HG03196 (cell line): ENCODE results near the gene GRAMD4.

ENCODE experiments used
- ATAC-seq: cut with Tn5 transposase; IDR thresholded peaks from one replicate; pipeline ENCODE4 v1.9.1; 2021; ENCODE audit not compliant: unreplicated experiment

GRAMD4 gene

DNA sequence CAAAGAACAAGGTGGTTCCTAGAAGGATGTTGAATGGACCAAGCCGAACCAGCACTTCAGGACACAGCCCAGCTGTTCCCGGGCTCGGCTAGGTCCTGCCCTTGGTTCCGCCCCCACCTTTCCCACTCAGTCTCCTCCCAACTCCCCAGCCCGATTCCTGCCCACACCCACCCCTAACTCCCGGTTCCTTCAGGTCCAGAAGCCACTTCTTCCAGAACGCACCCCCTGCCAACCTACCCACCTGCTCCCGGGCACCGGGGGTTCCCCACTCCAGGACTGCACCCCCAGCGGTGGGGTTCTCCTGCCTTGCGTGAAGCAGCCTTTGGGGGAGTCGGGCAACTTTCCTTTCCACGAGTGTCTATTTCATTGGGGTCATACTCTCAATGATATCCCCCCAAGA is 87.1 kb downstream of the GRAMD4 start:
- no peak for ATAC-seq

DNA sequence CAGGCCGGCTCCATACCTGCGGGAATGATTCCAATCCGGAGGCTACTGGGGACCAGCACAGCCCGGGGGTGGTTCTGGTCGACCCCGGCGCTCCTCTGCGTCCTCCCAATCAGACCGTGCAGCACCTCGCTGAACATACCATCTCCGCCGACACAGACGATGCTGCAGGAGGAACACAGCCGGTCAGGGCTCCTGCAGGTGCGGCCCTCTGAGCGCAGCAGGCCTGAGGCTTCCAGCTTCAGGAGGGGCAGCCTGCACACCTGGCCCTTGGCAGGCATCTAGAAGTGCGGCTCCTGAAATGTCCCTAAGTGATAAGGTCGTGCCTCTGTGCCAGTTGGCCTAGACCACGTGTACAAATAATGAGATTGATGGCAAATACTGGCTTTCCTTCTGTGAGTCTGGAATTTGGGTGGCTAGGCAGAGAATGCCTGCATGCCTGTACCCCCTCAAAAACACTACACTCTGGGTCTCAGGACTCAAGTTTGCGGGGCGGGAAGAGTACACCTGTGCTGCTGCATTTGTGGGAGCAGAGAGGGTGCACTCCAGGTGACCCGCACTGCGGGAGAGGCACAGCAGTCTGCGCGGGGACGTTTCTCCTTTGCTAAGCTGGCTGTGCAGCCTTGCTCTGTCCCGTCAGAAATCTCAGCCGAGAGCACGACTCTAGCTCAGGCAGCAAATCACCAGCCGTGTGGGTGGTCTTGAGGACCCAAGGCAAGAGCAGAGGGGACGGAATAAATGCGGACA is 87.8 kb downstream of the GRAMD4 start:
- ATAC-seq = no peak

DNA sequence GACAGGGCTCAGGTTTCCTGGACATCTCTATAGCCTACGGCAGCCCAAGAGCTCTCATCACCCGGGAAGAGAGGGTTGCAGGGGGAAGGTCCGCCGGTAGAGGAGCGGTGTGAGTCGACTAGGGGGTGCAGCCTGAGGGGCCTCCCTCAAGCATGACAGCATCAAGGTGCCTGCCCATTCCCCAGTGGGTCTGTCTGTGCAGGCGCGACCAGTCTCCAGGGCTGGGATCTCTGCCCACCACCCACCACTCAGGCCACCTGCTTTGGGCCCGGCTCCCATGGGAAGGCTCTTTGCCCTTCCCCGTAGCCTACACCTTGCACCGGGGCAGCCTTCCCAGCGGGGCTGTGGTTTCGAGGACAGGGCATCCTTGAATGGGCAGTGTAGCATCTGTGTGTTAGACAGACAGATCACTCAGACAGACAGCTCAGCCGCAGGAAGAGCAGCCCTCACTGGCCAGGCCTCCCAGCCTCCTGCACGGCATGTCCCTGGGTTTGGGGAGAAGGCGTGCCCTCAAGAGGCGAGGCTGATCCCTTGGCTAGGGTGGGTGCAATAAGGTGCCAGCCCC is 88.7 kb downstream of the GRAMD4 start:
- no peak for ATAC-seq

DNA sequence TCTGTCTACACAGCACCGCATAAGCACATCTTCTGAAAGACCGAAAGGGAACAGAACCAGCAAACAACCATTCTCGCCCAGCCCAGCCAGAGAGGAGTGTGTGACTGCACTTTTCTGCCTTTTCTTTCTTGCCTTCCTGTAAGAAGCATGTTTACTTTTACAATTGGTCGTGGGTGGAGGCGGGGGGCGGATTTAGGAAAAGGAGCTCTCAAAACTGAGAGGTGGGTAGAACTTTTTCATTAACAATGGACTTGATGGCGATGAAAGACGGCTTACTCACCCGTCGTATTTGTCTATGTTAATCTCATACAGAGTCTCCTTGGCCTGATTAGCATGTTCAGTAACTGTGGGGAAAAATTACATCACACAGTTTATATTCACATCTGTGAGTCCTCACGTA is 90.6 kb downstream of the GRAMD4 start:
- ATAC-seq = no peak

DNA sequence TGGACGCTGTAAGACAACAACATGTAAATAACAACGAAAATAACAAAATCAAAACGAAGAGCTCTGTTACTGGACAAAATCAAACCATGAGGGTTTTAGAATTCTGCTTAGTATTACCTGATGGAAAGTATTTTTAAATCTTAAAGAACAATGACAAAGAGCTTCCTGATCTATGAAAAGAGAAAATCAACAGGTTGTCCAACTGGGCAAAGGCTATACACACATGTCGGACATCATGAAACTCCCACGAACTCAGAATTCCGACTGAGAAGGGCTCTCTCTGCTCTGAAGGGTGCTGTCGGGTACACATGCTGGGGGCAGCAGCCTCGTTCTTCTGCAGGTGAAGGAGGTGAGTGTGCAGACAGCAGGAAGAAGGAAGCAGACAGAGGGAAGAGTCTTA is 92.1 kb downstream of the GRAMD4 start:
- ATAC-seq = no peak

DNA sequence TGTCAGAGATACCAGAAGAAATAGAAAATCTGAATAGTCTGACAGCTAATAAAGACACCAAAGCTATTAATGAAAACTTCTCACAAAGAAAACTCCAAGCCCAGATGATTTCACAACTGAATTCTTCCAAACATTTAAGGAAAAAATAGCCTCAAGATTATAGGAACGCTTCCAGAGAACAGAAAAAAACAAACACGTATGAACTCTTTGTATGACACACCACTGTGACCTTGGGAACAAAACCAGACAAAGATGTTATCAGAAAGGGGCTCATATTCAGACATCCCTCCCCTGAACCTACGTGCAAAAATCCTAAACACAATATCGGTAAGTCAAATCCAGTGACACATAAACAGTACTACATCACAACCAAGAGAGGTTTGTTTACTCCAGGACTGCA is 94.4 kb downstream of the GRAMD4 start:
- ATAC-seq = no peak

DNA sequence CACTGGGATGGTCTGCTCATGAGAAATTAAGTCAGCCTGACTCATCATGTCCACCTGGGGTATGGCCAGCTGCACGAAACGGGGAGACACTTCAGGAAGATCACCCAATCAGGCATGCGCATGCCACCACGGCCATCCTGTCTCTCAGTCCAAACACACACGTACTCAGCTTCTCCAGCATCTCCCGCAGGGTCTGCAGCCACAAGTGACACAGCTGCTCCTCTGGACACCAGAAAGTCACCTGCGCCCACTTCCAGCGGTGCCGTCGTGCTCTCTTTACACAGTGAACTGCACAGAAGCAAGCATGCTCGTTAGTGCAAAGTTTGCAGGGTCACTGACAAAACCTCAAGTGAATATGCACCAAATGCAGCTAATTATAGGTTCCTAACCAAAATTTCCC is 99.7 kb downstream of the GRAMD4 start:
- ATAC-seq = no peak

DNA sequence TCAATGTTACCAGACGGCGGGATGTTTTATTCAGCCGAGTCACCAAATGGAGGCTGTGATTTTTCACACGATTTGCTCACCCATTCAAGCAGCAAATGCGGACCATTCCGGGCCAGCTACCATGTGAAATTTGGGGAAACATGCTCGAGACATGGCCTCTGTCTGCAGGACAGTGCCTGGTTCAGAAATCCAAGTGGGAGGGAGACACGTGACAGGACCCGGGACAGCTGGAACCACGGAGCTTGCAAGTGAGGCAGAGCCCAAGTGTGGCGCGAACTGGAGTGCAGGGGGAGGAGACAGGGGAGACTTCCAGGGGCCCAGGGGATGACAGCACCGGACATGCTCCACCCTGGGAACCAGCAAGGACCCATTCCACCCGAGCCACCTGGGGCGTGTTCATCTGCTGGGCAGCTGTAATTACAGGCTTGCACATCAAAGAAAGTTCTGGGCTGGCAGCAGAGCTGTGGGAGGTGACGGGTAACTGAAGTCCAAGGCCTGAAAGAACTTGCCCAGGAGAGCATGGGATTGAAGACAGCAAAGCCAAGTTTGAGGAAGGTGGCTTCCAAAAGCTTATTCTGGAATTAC is 101.4 kb downstream of the GRAMD4 start:
- ATAC-seq = no peak

DNA sequence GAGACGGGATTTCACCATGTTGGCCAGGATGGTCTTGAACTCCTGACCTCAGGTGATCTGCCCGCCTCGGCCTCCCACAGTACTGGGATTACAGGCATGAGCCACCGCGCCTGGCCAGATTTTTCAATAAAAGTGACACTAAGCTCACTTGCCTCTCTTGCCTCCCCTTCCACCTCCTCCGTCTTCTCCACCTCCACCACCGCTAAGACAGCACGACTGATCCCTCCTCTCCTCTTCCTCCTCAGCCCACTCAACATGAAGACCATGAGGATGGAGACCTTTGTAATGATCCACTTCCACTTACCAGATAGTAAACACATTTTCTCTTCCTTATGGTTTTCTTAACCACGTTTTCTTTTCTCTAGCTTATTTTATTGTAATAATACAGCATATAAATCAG is 103.7 kb downstream of the GRAMD4 start:
- ATAC-seq = no peak

DNA sequence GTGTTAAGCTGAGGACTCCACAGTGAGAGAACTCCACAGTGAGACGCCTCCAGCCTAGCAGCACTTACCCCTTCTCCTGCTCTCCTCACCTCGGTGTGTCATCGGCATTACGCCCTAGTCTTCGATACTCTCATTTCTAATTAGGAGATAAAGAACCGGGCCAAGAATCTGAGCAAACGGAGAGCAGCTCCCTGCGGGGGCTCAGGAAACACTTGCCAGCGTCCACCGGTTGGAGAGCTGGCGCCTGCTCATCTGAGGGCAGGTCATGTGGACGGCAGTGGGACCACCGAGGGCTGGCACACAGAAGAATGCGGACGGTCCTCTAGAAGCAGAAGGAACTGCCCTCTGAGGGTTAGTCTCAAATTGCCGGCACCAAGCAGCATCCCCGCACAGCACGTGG is 104.9 kb downstream of the GRAMD4 start:
- no peak for ATAC-seq

DNA sequence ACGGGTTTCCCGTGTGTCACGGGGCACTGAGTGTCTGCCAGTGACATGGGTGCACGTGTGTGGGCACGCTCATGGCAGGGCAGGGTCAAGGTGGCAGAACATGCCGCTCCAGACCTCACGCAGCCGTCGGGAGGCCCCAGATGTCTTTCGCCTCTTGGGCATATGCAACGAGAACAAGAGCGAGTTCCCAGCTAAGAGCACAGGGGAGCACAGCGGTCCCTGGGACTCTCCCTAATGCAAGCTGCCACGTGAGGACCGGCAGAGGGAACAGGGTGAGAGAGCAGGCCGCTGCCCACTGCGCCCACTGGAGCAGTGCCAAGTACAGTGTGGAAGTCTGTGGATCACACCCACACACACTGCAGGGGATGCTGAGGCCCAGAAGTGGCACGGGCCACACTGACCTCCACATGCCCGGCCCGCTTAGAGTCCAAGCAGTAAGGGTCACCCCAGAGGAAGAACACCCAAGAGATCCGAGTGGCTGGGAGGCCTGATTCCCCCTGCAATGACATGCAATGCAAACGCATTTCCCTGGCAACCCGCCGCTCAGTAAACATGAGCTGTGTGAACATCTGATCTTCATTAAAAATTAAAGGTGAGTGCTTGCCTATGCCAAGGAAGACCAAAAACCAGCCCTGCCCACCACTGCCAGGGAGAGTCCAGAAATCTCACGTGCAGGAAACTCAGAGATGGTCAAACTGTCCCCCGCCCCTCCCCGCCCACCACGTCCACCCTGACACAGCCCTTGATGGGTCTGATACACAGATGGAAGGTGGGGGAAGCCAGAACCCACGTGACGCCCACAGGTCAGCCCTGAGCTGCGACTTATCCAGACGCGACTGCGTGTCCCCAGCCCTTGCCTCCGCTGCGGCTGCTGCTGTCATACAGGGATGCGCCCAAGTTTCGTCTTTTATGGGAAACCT is 106.1 kb downstream of the GRAMD4 start:
- no peak for ATAC-seq

DNA sequence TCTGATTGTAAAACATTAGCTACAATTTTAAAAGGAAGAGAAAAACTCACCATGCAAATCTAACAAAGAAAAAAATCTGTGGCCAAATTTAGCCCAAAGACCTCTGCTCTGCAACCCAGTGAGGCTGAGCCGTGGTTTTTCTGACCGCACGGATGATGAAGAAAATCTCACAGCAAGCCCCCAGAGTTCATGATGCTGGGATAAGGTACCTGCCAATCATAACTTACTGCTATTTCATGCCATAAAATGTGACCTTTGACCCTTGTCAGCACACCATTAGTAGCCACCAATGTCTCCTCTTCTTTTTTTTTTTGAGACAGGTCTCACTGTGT is 106.8 kb downstream of the GRAMD4 start:
- ATAC-seq = no peak

DNA sequence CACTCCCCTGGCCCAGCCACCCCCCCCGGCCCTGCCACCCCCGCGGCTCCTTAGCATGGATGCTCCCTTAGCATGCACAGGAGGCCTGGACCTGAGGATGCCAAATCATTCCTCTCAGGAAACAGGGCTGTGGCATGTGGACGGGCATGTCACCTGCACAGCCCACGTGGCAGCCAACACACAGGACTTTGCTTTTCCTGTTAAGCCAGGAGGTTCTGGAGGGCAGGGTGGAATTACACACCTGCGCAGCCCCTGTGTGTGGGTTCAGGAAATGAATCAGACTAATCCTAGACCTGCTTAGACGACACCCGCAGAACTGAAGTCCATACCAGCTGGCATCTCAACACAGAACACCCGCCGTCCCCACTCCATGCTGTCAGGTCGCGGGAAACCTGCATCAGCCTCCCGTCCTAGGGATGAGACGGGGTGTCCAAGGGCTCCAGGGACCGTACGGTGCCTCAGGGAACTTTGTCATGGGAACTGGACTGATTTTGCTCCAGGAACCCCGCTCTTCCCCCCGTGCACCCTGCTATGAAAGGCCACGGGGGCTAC is 107.7 kb downstream of the GRAMD4 start:
- ATAC-seq = no peak

DNA sequence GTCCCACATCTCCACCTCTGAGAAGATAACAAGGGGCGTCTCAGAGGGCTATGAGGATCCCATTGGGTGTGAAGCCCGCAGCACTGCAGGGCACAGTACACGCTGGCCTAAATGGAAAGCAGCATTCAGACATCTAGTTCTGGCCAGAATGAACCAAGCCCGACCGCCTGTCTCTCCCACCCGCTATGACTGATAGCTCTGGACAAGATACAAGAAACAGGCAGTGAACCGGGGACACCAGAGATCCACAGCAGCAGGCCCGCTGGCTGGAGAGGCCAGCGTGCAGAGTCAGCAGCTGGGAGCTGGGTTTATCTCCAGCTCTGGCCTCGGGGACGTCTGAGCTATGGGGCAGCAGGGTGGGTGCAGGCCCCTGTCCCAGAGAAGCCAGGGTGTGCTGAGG is 108.3 kb downstream of the GRAMD4 start:
- no peak for ATAC-seq
